Measurements from ENCODE around the gene OR10AD1. TPM values are rescaled to one million over a fixed set of nuclear protein-coding genes. Genes with fewer than 3 reads are reported as not detected.

The OR10AD1 gene
- total and polyA plus RNA-seq, 9 of the 15 experiments (the other 6 are each of a cell fraction or from before 2014, with no cell fraction given), result not detected

DNA sequence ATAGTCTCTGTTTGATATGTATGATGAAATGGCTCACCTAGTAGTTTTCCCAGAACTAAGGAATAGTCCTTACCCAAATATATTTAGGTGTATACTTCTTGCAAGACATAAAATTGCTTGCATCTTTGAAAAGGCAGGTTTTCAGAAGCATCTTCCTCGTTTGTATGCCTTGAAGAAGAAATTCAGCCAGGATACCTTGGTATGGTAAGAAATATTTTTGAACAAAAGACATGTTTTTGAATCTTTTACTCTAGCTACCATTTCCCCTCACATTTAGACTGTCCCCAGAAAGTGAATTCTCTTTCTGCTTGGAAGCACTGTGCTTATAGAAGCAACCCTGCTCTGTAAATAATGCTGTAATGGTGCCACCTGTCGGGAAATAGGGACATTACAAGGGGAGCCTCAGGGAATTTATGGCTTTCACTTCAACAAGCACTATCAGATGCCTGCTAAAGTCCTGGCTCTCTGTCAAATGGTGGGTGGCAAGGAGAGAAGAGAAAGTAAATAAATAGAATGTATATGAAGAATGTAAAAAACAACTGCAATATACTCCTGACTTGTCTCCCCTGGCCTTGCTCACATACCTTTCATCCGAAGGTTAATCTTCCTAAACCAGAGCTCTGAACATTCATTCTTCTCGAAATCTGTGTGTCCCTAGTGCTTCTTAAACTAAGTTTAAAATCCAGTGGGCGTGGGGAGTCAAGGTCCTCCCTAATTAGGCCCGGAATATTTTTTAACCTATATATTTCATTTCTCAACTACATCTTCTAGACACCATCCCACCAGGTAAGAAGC is 13.6 kb downstream of the OR10AD1 start:
- ChIA-PET CTCF (ENCODE audit: low intra/inter-chr PET ratio) (interaction anchor here (0.5 to 1.5 kb wide), 10 partner anchors 8 to 482 kb away, joined by 3 to 4 read pairs (median 3); no protein-coding TSS in a partner anchor), POLR2A (interaction anchor here (0.5 to 1.2 kb wide), 4 partner anchors 9 to 240 kb away, joined by 3 to 4 read pairs (median 3); no protein-coding TSS in a partner anchor)
- Histone ChIP-seq H3K9me3 (replicated peaks; ENCODE audit: control insufficient read depth, insufficient read depth, low read depth, low read length) (no peaks in the 10 kb centered on the region), H3K4me3 (no peak overlapping the region), H3K27ac (ENCODE audit: extremely low read depth, low read depth, low read length) (no peak overlapping the region), H3K4me1 (replicated peaks in 1 of 2; ENCODE audit: control insufficient read depth in 2 of 2, insufficient read depth in 2 of 2, low read length in 2 of 2) (peaks cover 0 to 1% of the 10 kb centered on the region in 2 experiments; a peak in 2 of 5 replicates), H3K4me2 (ENCODE audit: insufficient read depth, low read length) (no peak overlapping the region), H3K9me1 (ENCODE audit: control insufficient read depth, insufficient read depth, low read length) (peaks cover 3% of the 10 kb centered on the region), H3K79me2 (ENCODE audit: control insufficient read depth, insufficient read depth, low read length) (no peaks in the 10 kb centered on the region), H3K9ac (ENCODE audit: insufficient read depth in 1 of 2, low read depth in 2 of 2, low read length in 2 of 2) (no peak overlapping the region), H4K20me1 (replicated peaks; ENCODE audit: control insufficient read depth, insufficient read depth, low read length) (no peaks in the 10 kb centered on the region), H3K27me3 (ENCODE audit: control insufficient read depth in 2 of 2, insufficient read depth in 2 of 2, low read length in 2 of 2) (peaks cover 20 to 26% of the 10 kb centered on the region in 2 experiments; a peak in 4 of 5 replicates), H2AFZ (ENCODE audit: low read depth, low read length) (no peak overlapping the region), H3K36me3 (ENCODE audit: control insufficient read depth, insufficient read depth, low read length) (no peaks in the 10 kb centered on the region)
- FAIRE-seq (peak; percentile 92), ATAC-seq (peak; percentile 87), DNase-seq (ENCODE audit: extremely low read depth in 1 of 4, low spot score in 3 of 4) (peak; percentile 68 to 84 (median 68))
- 7% methylated on average over 6 of the region's 6 CpGs for WGBS (ENCODE audit: insufficient coverage, low coverage, missing lambda C conversion rate)
- in situ Hi-C loops (cut with MboI) (no loop called here), intact Hi-C loops (cut with micrococcal nuclease) (loop anchor here (1.0 to 5.0 kb wide), 5 partner anchors 26 to 428 kb away; no protein-coding TSS in a partner anchor)
- no TSS peak for BruUV-seq (replicated peaks)
- TF ChIP-seq TEAD2 (tag; IDR thresholded peaks at IDR 0.05) (peak; percentile 31; the same call in 1 of the 2 replicates), RBM34 (IDR thresholded peaks at IDR 0.05; ENCODE audit: borderline replicate concordance, insufficient read depth, low read length) (no peak), LCOR (CRISPR knock-in tag; IDR thresholded peaks at IDR 0.05) (no peak), USF2 (CRISPR knock-in tag; IDR thresholded peaks at IDR 0.05) (no peak), SMC3 (conservative IDR thresholded peaks at IDR 0.05; ENCODE audit: insufficient read depth, low read depth, low read length) (peak; percentile 75), NFATC3 (IDR thresholded peaks at IDR 0.05) (no peak), NFIC (IDR thresholded peaks at IDR 0.05) (peak; percentile 22; the same call in 1 of the 2 replicates), TEAD4 (IDR thresholded peaks at IDR 0.05; ENCODE audit: low read length) (0 out of 2 replicates have a peak, but pooled peaks have one; percentile 25), TEAD4 (CRISPR knock-in tag; IDR thresholded peaks at IDR 0.05; ENCODE audit: borderline replicate concordance) (no peak), SREBF1 (IDR thresholded peaks at IDR 0.05; ENCODE audit: borderline replicate concordance, low read depth, low read length) (no peak), PBX2 (CRISPR knock-in tag; IDR thresholded peaks at IDR 0.05; ENCODE audit: low read depth) (no peak), PBX2 (tag; conservative IDR thresholded peaks at IDR 0.05; ENCODE audit: low read depth) (peak; percentile 58)
- TF ChIP-seq, protein P1, sequence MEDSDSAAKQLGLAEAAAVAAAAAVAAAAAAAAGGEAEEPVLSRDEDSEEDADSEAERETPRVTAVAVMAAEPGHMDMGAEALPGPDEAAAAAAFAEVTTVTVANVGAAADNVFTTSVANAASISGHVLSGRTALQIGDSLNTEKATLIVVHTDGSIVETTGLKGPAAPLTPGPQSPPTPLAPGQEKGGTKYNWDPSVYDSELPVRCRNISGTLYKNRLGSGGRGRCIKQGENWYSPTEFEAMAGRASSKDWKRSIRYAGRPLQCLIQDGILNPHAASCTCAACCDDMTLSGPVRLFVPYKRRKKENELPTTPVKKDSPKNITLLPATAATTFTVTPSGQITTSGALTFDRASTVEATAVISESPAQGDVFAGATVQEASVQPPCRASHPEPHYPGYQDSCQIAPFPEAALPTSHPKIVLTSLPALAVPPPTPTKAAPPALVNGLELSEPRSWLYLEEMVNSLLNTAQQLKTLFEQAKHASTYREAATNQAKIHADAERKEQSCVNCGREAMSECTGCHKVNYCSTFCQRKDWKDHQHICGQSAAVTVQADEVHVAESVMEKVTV (CRISPR knock-in tag; IDR thresholded peaks at IDR 0.05), result peak; percentile 60; the same call in 1 of the 2 replicates
- TF ChIP-seq, protein P2, sequence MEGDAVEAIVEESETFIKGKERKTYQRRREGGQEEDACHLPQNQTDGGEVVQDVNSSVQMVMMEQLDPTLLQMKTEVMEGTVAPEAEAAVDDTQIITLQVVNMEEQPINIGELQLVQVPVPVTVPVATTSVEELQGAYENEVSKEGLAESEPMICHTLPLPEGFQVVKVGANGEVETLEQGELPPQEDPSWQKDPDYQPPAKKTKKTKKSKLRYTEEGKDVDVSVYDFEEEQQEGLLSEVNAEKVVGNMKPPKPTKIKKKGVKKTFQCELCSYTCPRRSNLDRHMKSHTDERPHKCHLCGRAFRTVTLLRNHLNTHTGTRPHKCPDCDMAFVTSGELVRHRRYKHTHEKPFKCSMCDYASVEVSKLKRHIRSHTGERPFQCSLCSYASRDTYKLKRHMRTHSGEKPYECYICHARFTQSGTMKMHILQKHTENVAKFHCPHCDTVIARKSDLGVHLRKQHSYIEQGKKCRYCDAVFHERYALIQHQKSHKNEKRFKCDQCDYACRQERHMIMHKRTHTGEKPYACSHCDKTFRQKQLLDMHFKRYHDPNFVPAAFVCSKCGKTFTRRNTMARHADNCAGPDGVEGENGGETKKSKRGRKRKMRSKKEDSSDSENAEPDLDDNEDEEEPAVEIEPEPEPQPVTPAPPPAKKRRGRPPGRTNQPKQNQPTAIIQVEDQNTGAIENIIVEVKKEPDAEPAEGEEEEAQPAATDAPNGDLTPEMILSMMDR (IDR thresholded peaks at IDR 0.05 in 2 of 3, conservative IDR thresholded peaks at IDR 0.05 in 1 of 3; ENCODE audit: insufficient read depth in 2 of 3, low read depth in 1 of 3, low read length in 3 of 3), result peak; percentile 78 to 90 (median 81)

All from K562 (cell line).